Liver (tissue), 9 donors: Measurements from ENCODE around the gene CDH22. TPM values are rescaled to one million over a fixed set of nuclear protein-coding genes. Genes with fewer than 3 reads are reported as not detected.

Source experiments
- DNase-seq: peaks from one replicate; pipeline ENCODE4 v3.0.0-alpha.2; 2017; ENCODE audit warnings: low spot score
- H3K27ac ChIP-seq, 2 donors: one replicate each; pipeline ENCODE4 v1.7.0; 2013; ENCODE audit warnings: inconsistent platforms in 2 of 2, low read length in 2 of 2, control low read depth in 1 of 2, low read depth in 1 of 2, mild to moderate bottlenecking in 1 of 2
- H3K27me3 ChIP-seq, 4 donors: one replicate each; pipeline versions ENCODE4 v1.6.1 to v1.7.0; 2013; ENCODE audit warnings: low read length in 3 of 4, inconsistent platforms in 1 of 4, mild to moderate bottlenecking in 1 of 4, moderate library complexity in 1 of 4; ENCODE audit not compliant: control insufficient read depth in 4 of 4, insufficient read depth in 4 of 4
- H3K36me3 ChIP-seq, 4 donors: one replicate each; pipeline versions ENCODE4 v1.6.1 to v1.7.0; 2013; ENCODE audit warnings: low read length in 3 of 4, mild to moderate bottlenecking in 3 of 4, low read depth in 1 of 4, moderate library complexity in 1 of 4; ENCODE audit not compliant: control insufficient read depth in 4 of 4, insufficient read depth in 3 of 4
- H3K4me1 ChIP-seq, 4 donors: one replicate each; pipeline versions ENCODE4 v1.6.1 to v1.7.0; 2013; ENCODE audit warnings: low read length in 3 of 4, mild to moderate bottlenecking in 3 of 4, moderate library complexity in 1 of 4; ENCODE audit not compliant: control insufficient read depth in 4 of 4, insufficient read depth in 4 of 4
- H3K4me3 ChIP-seq, 3 donors: one replicate each; pipeline versions ENCODE4 v1.6.1 to v1.7.0; 2013; ENCODE audit warnings: low read length in 3 of 3, control low read depth in 1 of 3, low read depth in 1 of 3, mild to moderate bottlenecking in 1 of 3
- H3K9ac ChIP-seq, 2 donors: one replicate each; pipeline ENCODE4 v1.7.0; 2013; ENCODE audit warnings: low read length in 2 of 2, mild to moderate bottlenecking in 2 of 2, moderate library complexity in 2 of 2, control low read depth in 1 of 2, low read depth in 1 of 2
- H3K9me3 ChIP-seq, 4 donors: one replicate each; pipeline versions ENCODE4 v1.6.1 to v1.7.0; 2013; ENCODE audit warnings: low read length in 3 of 4; ENCODE audit not compliant: control insufficient read depth in 4 of 4
- ATF3 ChIP-seq: IDR thresholded peaks from 2 replicates; pipeline ENCODE4 v1.6.1; 2016; ENCODE audit warnings: antibody characterized with exemption
- CTCF ChIP-seq: fragments of 150-350 bp; IDR thresholded peaks from 2 replicates; pipeline ENCODE4 v1.5.1; 2017; ENCODE audit warnings: improper control_type of control experiment, low read depth, low read length; ENCODE audit not compliant: missing input control
- EGR1 ChIP-seq, 2 donors: IDR thresholded peaks; 2 replicates each; pipeline ENCODE4 v1.6.1; 2016 to 2018; ENCODE audit warnings: antibody characterized with exemption in 2 of 2, low read depth in 2 of 2
- FOXA1 ChIP-seq: IDR thresholded peaks from 2 replicates; pipeline ENCODE4 v1.6.1; 2016; ENCODE audit warnings: antibody characterized with exemption
- FOXA2 ChIP-seq: IDR thresholded peaks from 2 replicates; pipeline ENCODE4 v1.6.1; 2016; ENCODE audit warnings: antibody characterized with exemption
- GABPA ChIP-seq, 2 donors: IDR thresholded peaks in 1 of 2; conservative IDR thresholded peaks in 1 of 2; 2 replicates each; pipeline ENCODE4 v1.6.1; 2016; ENCODE audit warnings: antibody characterized with exemption in 2 of 2, mild to moderate bottlenecking in 1 of 2, moderate library complexity in 1 of 2
- HNF4A ChIP-seq, 2 donors: conservative IDR thresholded peaks; 2 replicates each; pipeline ENCODE4 v1.6.1; 2016; ENCODE audit warnings: antibody characterized with exemption in 2 of 2, mild to moderate bottlenecking in 2 of 2
- HNF4G ChIP-seq: IDR thresholded peaks from 2 replicates; pipeline ENCODE4 v1.6.1; 2016; ENCODE audit warnings: antibody characterized with exemption
- JUND ChIP-seq, 2 donors: IDR thresholded peaks; 2 replicates each; pipeline ENCODE4 v1.6.1; 2016; ENCODE audit warnings: antibody characterized with exemption in 2 of 2
- MAX ChIP-seq: IDR thresholded peaks from 2 replicates; pipeline ENCODE4 v1.6.1; 2016; ENCODE audit warnings: antibody characterized with exemption
- NR2F2 ChIP-seq: IDR thresholded peaks from 2 replicates; pipeline ENCODE4 v1.6.1; 2016; ENCODE audit warnings: antibody characterized with exemption
- RAD21 ChIP-seq, 2 donors: IDR thresholded peaks; 2 replicates each; pipeline ENCODE4 v1.6.1; 2016; ENCODE audit warnings: antibody characterized with exemption in 2 of 2, mild to moderate bottlenecking in 2 of 2
- REST ChIP-seq: IDR thresholded peaks from 2 replicates; pipeline ENCODE4 v1.6.1; 2016; ENCODE audit warnings: antibody characterized with exemption, mild to moderate bottlenecking
- RXRA ChIP-seq, 2 donors: IDR thresholded peaks; 2 replicates each; pipeline ENCODE4 v1.6.1; 2017 to 2018; ENCODE audit warnings: antibody characterized with exemption in 2 of 2, mild to moderate bottlenecking in 1 of 2
- SP1 ChIP-seq: IDR thresholded peaks from 2 replicates; pipeline ENCODE4 v1.6.1; 2018; ENCODE audit warnings: antibody characterized with exemption, mild to moderate bottlenecking
- TAF1 ChIP-seq: conservative IDR thresholded peaks from 2 replicates; pipeline ENCODE4 v1.6.1; 2016; ENCODE audit warnings: antibody characterized with exemption, mild to moderate bottlenecking
- YY1 ChIP-seq: IDR thresholded peaks from 2 replicates; pipeline ENCODE4 v1.6.1; 2016; ENCODE audit warnings: antibody characterized with exemption, mild to moderate bottlenecking
- WGBS: extraction: QIAGEN DNeasy Blood & Tissue Kit; methylation state at CpG from one replicate; pipeline ENCODE4 v1.1.7; 2013; 5-methylcytosine and 5-hydroxymethylcytosine counted together
- polyA plus RNA-seq, 2 donors: library from polyadenylated mRNA; stranded (reverse) in 1 of 2; unstranded in 1 of 2; fragments of 200-250 nt in 1 of 2; fragments of >200 nt in 1 of 2; fragmentation: Nextera tagmentation in 1 of 2; extraction: Ambion mirVana in 1 of 2; gene quantifications; one replicate each; pipeline versions ENCODE4 v1.2.1 to v1.2.3, GENCODE V29; 2013 to 2015
- total RNA-seq, 2 donors: library from RNA; depleted of rRNA; stranded (reverse); fragments of >200 nt; gene quantifications; one replicate each; pipeline ENCODE4 v1.2.3, GENCODE V29; 2014
- donor health status: healthy.
- donor health status: healthy.
- donor health status: healthy.
- donor health status: healthy.
- donor health status: healthy.

The CDH22 gene
- total and polyA plus RNA-seq, 4 donors, result 0.02 TPM; not detected in 3

GRCh38 chr20:46154796-46155195 is 153.5 kb downstream of the CDH22 start:
- DNase-seq, result no peak
- no peak overlapping the region for H3K27ac ChIP-seq
- TF ChIP-seq NR2F2 (no peak), ATF3 (no peak), FOXA1 (no peak), YY1 (no peak), FOXA2 (no peak), CTCF (no peak), JUND (IDR thresholded peaks at IDR 0.05) (no peak), EGR1 (IDR thresholded peaks at IDR 0.05; ENCODE audit: low read depth in 2 of 2) (no peak), RXRA (IDR thresholded peaks at IDR 0.05) (no peak), SP1 (no peak), GABPA (IDR thresholded peaks at IDR 0.05 in 1 of 2, conservative IDR thresholded peaks at IDR 0.05 in 1 of 2) (no peak), HNF4A (conservative IDR thresholded peaks at IDR 0.05) (no peak), MAX (no peak), RAD21 (IDR thresholded peaks at IDR 0.05) (no peak), TAF1 (no peak)
- no peak overlapping the region for H3K9ac ChIP-seq
- H3K27me3 ChIP-seq, result peaks cover 0 to 3% (median 1%) of the 10 kb centered on the region in 4 donors
- H3K4me3 ChIP-seq, result no peak overlapping the region
- H3K4me1 ChIP-seq, result no peaks in the 10 kb centered on the region
- WGBS, result 70% methylated on average over 2 of the region's 2 CpGs
- no peaks in the 10 kb centered on the region for H3K36me3 ChIP-seq
- H3K9me3 ChIP-seq, result no peaks in the 10 kb centered on the region

- Histone ChIP-seq H3K4me3 (no peak overlapping the region), H3K9ac (no peak overlapping the region), H3K36me3 (no peaks in the 10 kb centered on the region), H3K9me3 (no peaks in the 10 kb centered on the region), H3K27ac (no peak overlapping the region), H3K4me1 (no peaks in the 10 kb centered on the region), H3K27me3 (peaks cover 0 to 3% (median 1%) of the 10 kb centered on the region in 4 donors)
- TF ChIP-seq RXRA (IDR thresholded peaks at IDR 0.05), result no peak
- no peak for TF ChIP-seq YY1
- no peak for TF ChIP-seq HNF4G
- no peak for TF ChIP-seq CTCF
- TF ChIP-seq FOXA2, result no peak
- no peak for TF ChIP-seq ATF3
- TF ChIP-seq REST, result no peak
- no peak for TF ChIP-seq FOXA1
- no peak for TF ChIP-seq EGR1 (IDR thresholded peaks at IDR 0.05; ENCODE audit: low read depth in 2 of 2)
- no peak for DNase-seq
- WGBS, result 87% methylated on average over 5 of the region's 5 CpGs
Observed at GRCh38 chr20:46154305-46154704, 154.0 kb downstream of the CDH22 start.
